Activated CD4-positive, CD25-positive, alpha-beta regulatory T cell (primary cell): ENCODE data around the gene LRIG2.
"Not testable (repeated sequence)": the region's sequence is repeated elsewhere in the genome, so short reads cannot be mapped to it uniquely, and the experiment has no call there.

Experiments
- DNase-seq, 4 experiments: peaks; one replicate each; lab custom pipeline; 2025; lab: John Stamatoyannopoulos, UW

Gene LRIG2

GRCh38 chr1:113058941-113059706 is 13.9 kb upstream of the LRIG2 start:
- no peak for DNase-seq

- DNase-seq: not testable (repeated sequence)
Observed at GRCh38 chr1:113063456-113063855, 9.5 kb upstream of the LRIG2 start.

- no peak for DNase-seq
Observed at GRCh38 chr1:113072141-113072756, 749 bp upstream of the LRIG2 start.

GRCh38 chr1:113073479-113073950 is 517 bp downstream of the LRIG2 start:
- no peak for DNase-seq

GRCh38 chr1:113074237-113074636 is 1.2 kb downstream of the LRIG2 start:
- DNase-seq: no peak

- not testable (repeated sequence) for DNase-seq
Observed at GRCh38 chr1:113077978-113078377, 5.0 kb downstream of the LRIG2 start.

- no peak for DNase-seq
Observed at GRCh38 chr1:113086541-113086940, 13.5 kb downstream of the LRIG2 start.

- no peak for DNase-seq
Observed at GRCh38 chr1:113088972-113089371, 16.0 kb downstream of the LRIG2 start.

GRCh38 chr1:113090051-113090450 is 17.1 kb downstream of the LRIG2 start:
- no peak for DNase-seq

GRCh38 chr1:113091988-113092594 is 19.1 kb downstream of the LRIG2 start:
- DNase-seq: no peak

GRCh38 chr1:113094506-113094905 is 21.5 kb downstream of the LRIG2 start:
- DNase-seq: no peak

- DNase-seq: no peak
Observed at GRCh38 chr1:113095790-113096455, 22.9 kb downstream of the LRIG2 start.

GRCh38 chr1:113096493-113096892 is 23.5 kb downstream of the LRIG2 start:
- DNase-seq: no peak

GRCh38 chr1:113101588-113101987 is 28.6 kb downstream of the LRIG2 start:
- DNase-seq: no peak

- DNase-seq: no peak
Observed at GRCh38 chr1:113103048-113103447, 30.1 kb downstream of the LRIG2 start.

GRCh38 chr1:113103977-113104376 is 31.0 kb downstream of the LRIG2 start:
- DNase-seq: no peak

GRCh38 chr1:113106910-113107309 is 33.9 kb downstream of the LRIG2 start:
- DNase-seq: no peak

GRCh38 chr1:113109908-113110554 is 37.0 kb downstream of the LRIG2 start:
- no peak for DNase-seq

GRCh38 chr1:113118266-113118665 is 45.3 kb downstream of the LRIG2 start:
- DNase-seq: no peak

GRCh38 chr1:113123737-113124136 is 50.7 kb downstream of the LRIG2 start:
- DNase-seq: no peak

- no peak for DNase-seq
Observed at GRCh38 chr1:113124366-113124765, 51.4 kb downstream of the LRIG2 start.

GRCh38 chr1:113125517-113125916 is 52.5 kb downstream of the LRIG2 start:
- DNase-seq: no peak
